ENCODE data around the gene ARHGEF9.

DNA sequence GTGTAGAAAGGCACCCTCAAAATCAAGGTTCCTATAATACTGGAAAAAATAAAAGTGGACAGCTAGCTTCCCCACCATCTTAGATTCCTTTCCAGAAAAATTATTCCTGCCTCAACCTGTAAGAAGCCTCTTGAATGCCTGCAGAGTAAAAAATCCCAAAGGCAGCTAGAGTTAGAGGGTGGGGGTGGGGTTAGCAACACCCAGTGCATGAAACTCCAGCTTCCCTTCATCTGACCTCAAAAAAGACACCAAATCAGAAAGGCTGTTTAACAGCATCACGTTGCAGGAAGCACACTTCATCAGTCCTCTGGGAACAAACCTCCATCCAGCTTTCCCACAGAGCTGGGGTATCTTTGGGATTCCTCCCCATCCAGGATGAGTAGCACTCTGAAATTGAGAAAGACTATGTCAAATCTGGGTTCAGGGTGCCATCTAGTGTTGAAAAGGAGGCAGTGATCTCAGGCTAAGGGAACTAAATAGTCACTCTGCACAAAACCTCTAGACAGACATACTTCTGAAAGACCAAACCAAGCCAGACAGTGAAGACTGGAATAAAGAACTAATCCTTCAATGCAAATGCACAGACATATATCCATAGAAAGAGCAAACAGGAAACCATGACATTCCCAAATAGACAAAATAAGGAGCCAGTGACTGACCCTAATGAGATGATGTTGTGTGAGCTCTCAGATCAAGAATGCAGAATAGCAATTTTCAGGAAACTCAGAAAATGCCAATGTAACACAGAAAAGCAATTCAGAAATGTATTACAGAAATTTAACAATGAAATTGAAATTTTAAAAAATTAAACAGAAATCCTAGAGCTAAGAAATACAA is 97.9 kb downstream of the ARHGEF9 start:
- TF ChIP-seq, protein P1, sequence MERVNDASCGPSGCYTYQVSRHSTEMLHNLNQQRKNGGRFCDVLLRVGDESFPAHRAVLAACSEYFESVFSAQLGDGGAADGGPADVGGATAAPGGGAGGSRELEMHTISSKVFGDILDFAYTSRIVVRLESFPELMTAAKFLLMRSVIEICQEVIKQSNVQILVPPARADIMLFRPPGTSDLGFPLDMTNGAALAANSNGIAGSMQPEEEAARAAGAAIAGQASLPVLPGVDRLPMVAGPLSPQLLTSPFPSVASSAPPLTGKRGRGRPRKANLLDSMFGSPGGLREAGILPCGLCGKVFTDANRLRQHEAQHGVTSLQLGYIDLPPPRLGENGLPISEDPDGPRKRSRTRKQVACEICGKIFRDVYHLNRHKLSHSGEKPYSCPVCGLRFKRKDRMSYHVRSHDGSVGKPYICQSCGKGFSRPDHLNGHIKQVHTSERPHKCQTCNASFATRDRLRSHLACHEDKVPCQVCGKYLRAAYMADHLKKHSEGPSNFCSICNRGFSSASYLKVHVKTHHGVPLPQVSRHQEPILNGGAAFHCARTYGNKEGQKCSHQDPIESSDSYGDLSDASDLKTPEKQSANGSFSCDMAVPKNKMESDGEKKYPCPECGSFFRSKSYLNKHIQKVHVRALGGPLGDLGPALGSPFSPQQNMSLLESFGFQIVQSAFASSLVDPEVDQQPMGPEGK (CRISPR knock-in tag; IDR thresholded peaks at IDR 0.05; ENCODE audit: borderline replicate concordance), result no peak
- TF ChIP-seq, protein P2, sequence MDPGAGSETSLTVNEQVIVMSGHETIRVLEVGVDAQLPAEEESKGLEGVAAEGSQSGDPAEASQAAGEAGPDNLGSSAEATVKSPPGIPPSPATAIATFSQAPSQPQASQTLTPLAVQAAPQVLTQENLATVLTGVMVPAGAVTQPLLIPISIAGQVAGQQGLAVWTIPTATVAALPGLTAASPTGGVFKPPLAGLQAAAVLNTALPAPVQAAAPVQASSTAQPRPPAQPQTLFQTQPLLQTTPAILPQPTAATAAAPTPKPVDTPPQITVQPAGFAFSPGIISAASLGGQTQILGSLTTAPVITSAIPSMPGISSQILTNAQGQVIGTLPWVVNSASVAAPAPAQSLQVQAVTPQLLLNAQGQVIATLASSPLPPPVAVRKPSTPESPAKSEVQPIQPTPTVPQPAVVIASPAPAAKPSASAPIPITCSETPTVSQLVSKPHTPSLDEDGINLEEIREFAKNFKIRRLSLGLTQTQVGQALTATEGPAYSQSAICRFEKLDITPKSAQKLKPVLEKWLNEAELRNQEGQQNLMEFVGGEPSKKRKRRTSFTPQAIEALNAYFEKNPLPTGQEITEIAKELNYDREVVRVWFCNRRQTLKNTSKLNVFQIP (CRISPR knock-in tag; IDR thresholded peaks at IDR 0.05; ENCODE audit: borderline replicate concordance, low read depth), result no peak
- TF ChIP-seq OSR1 (CRISPR knock-in tag; IDR thresholded peaks at IDR 0.05) (no peak), ESRRG (CRISPR knock-in tag; IDR thresholded peaks at IDR 0.05) (no peak), ZFP3 (CRISPR knock-in tag; IDR thresholded peaks at IDR 0.05) (no peak), BACH2 (CRISPR knock-in tag; IDR thresholded peaks at IDR 0.05; ENCODE audit: borderline replicate concordance) (no peak), ZNF565 (CRISPR knock-in tag; conservative IDR thresholded peaks at IDR 0.05; ENCODE audit: low read depth) (no peak), TOX (CRISPR knock-in tag; IDR thresholded peaks at IDR 0.05; ENCODE audit: borderline replicate concordance) (no peak), ZFP30 (CRISPR knock-in tag; IDR thresholded peaks at IDR 0.05) (no peak)
- TF ChIP-seq, protein P3, sequence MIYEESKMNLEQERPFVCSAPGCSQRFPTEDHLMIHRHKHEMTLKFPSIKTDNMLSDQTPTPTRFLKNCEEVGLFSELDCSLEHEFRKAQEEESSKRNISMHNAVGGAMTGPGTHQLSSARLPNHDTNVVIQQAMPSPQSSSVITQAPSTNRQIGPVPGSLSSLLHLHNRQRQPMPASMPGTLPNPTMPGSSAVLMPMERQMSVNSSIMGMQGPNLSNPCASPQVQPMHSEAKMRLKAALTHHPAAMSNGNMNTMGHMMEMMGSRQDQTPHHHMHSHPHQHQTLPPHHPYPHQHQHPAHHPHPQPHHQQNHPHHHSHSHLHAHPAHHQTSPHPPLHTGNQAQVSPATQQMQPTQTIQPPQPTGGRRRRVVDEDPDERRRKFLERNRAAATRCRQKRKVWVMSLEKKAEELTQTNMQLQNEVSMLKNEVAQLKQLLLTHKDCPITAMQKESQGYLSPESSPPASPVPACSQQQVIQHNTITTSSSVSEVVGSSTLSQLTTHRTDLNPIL (CRISPR knock-in tag; IDR thresholded peaks at IDR 0.05; ENCODE audit: low read depth), result no peak
- TF ChIP-seq, protein P4, sequence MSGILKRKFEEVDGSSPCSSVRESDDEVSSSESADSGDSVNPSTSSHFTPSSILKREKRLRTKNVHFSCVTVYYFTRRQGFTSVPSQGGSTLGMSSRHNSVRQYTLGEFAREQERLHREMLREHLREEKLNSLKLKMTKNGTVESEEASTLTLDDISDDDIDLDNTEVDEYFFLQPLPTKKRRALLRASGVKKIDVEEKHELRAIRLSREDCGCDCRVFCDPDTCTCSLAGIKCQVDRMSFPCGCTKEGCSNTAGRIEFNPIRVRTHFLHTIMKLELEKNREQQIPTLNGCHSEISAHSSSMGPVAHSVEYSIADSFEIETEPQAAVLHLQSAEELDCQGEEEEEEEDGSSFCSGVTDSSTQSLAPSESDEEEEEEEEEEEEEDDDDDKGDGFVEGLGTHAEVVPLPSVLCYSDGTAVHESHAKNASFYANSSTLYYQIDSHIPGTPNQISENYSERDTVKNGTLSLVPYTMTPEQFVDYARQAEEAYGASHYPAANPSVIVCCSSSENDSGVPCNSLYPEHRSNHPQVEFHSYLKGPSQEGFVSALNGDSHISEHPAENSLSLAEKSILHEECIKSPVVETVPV (CRISPR knock-in tag; IDR thresholded peaks at IDR 0.05), result no peak

Measured in SK-N-SH treated with all-trans-retinoic acid at 6 μM for 48 hours (cell line).